IMR-90 (cell line): ENCODE data around the gene RASSF7. TPM values are rescaled to one million over a fixed set of nuclear protein-coding genes. Genes with fewer than 3 reads are reported as not detected.

Experiments used
- ATAC-seq: fragments of 200-7000 bp; cut with Tn5 transposase; 2 replicates; pipeline ENCODE4 v1.9.1; 2020; ENCODE audit warnings: low read depth, mild to moderate bottlenecking, moderate library complexity
- BruUV-seq: library from RNA; stranded (reverse); fragments of 400-500 nt; replicated peaks from 2 replicates; lab custom pipeline; 2021; lab: Mats Ljungman, UMichigan
- CTCF ChIA-PET: fragments of 300-600 bp; formaldehyde crosslinking; extraction: SDS; loops from one replicate; lab custom pipeline; 2021; ENCODE audit warnings: antibody characterized with exemption; lab: Yijun Ruan, JAX
- POLR2A ChIA-PET: fragments of 300-600 bp; sonication (Branson Sonifier 250); formaldehyde crosslinking; loops from one replicate; lab custom pipeline; 2022; ENCODE audit warnings: antibody characterized with exemption; ENCODE audit not compliant: unreplicated experiment; lab: Charles Lee
- DNase-seq: peaks from one replicate; pipeline ENCODE4 v3.0.0; 2013
- H2AFZ ChIP-seq: replicated peaks from 2 replicates; pipeline ENCODE3; 2013; ENCODE audit warnings: low read length, mild to moderate bottlenecking; ENCODE audit not compliant: poor library complexity
- H2AK5ac ChIP-seq: 2 replicates; pipeline ENCODE4 v1.6.1; 2013; ENCODE audit warnings: low read depth, low read length, inconsistent platforms
- H2AK9ac ChIP-seq: replicated peaks from 2 replicates; pipeline ENCODE3; 2013; ENCODE audit warnings: mild to moderate bottlenecking, low read depth, low read length, moderate library complexity; ENCODE audit not compliant: poor library complexity
- H2BK120ac ChIP-seq: 2 replicates; pipeline ENCODE4 v1.6.1; 2013; ENCODE audit warnings: low read depth, low read length, inconsistent platforms
- H2BK15ac ChIP-seq: 3 replicates; pipeline ENCODE4 v1.6.1; 2013; ENCODE audit warnings: low read depth, low read length, inconsistent platforms
- H2BK20ac ChIP-seq: 2 replicates; pipeline ENCODE4 v1.6.1; 2013; ENCODE audit warnings: low read depth, mild to moderate bottlenecking, inconsistent platforms, low read length, moderate library complexity
- H2BK5ac ChIP-seq: 2 replicates; pipeline ENCODE4 v1.6.1; 2013; ENCODE audit warnings: mild to moderate bottlenecking, low read depth, low read length, inconsistent platforms; ENCODE audit not compliant: poor library complexity, severe bottlenecking
- H3K14ac ChIP-seq: replicated peaks from 2 replicates; pipeline ENCODE4 v1.6.1; 2013; ENCODE audit warnings: low read depth, low read length, inconsistent platforms
- H3K18ac ChIP-seq: 2 replicates; pipeline ENCODE4 v1.6.1; 2013; ENCODE audit warnings: low read depth, low read length, control low read depth
- H3K23ac ChIP-seq: 2 replicates; pipeline ENCODE4 v1.6.1; 2013; ENCODE audit warnings: low read depth, low read length, inconsistent platforms
- H3K27ac ChIP-seq: 2 replicates; pipeline ENCODE4 v1.5.1; 2013; ENCODE audit warnings: mild to moderate bottlenecking, control low read depth, low read length; ENCODE audit not compliant: insufficient read depth
- H3K27me3 ChIP-seq: 2 replicates; pipeline ENCODE4 v1.6.1; 2013; ENCODE audit warnings: low read length; ENCODE audit not compliant: control insufficient read depth, insufficient read depth
- H3K36me3 ChIP-seq: 2 replicates; pipeline ENCODE4 v1.6.1; 2013; ENCODE audit warnings: low read length, mixed read lengths; ENCODE audit not compliant: control insufficient read depth, insufficient read depth
- H3K4ac ChIP-seq: 2 replicates; pipeline ENCODE4 v1.6.1; 2013; ENCODE audit warnings: low read depth, low read length, inconsistent platforms
- H3K4me1 ChIP-seq: 2 replicates; pipeline ENCODE4 v1.6.1; 2013; ENCODE audit warnings: low read length, mixed read lengths; ENCODE audit not compliant: control insufficient read depth, insufficient read depth
- H3K4me2 ChIP-seq: 2 replicates; pipeline ENCODE4 v1.6.1; 2013; ENCODE audit warnings: low read depth, mild to moderate bottlenecking, control low read depth, low read length, moderate library complexity
- H3K4me3 ChIP-seq: 2 replicates; pipeline ENCODE4 v1.5.1; 2013; ENCODE audit warnings: low read depth, mild to moderate bottlenecking, control low read depth, low read length, moderate library complexity; ENCODE audit not compliant: insufficient read depth
- H3K56ac ChIP-seq: 2 replicates; pipeline ENCODE4 v1.6.1; 2013; ENCODE audit warnings: low read length, inconsistent platforms; ENCODE audit not compliant: insufficient read depth; ENCODE audit errors: extremely low read depth
- H3K79me1 ChIP-seq, 2 experiments: 2 replicates each; pipeline ENCODE4 v1.6.1; 2013; ENCODE audit warnings: low read length in 2 of 2, inconsistent platforms in 1 of 2, low read depth in 1 of 2
- H3K9ac ChIP-seq: 2 replicates; pipeline ENCODE4 v1.6.1; 2013; ENCODE audit warnings: low read depth, low read length, control low read depth
- H3K9me1 ChIP-seq: 2 replicates; pipeline ENCODE4 v1.6.1; 2013; ENCODE audit warnings: low read length, inconsistent platforms; ENCODE audit not compliant: insufficient read depth
- H3K9me3 ChIP-seq: 2 replicates; pipeline ENCODE4 v1.6.1; 2013; ENCODE audit warnings: low read length; ENCODE audit not compliant: control insufficient read depth, insufficient read depth
- H4K20me1 ChIP-seq: 2 replicates; pipeline ENCODE4 v1.6.1; 2013; ENCODE audit warnings: low read length, inconsistent platforms; ENCODE audit not compliant: insufficient read depth
- H4K5ac ChIP-seq: 2 replicates; pipeline ENCODE4 v1.6.1; 2013; ENCODE audit warnings: mild to moderate bottlenecking, low read depth, low read length, control low read depth
- H4K8ac ChIP-seq, 2 experiments: 2 replicates each; pipeline ENCODE4 v1.6.1; 2013; ENCODE audit warnings: low read depth in 2 of 2, low read length in 2 of 2, control low read depth in 1 of 2, inconsistent platforms in 1 of 2
- H4K91ac ChIP-seq: 2 replicates; pipeline ENCODE4 v1.6.1; 2013; ENCODE audit warnings: low read depth, low read length, inconsistent platforms; ENCODE audit not compliant: insufficient read depth
- BHLHE40 ChIP-seq: fragments of 150-350 bp; IDR thresholded peaks from 2 replicates; pipeline ENCODE4 v1.6.1; 2016; ENCODE audit warnings: mild to moderate bottlenecking, low read depth, low read length
- FOS ChIP-seq: fragments of 150-350 bp; IDR thresholded peaks from 2 replicates; pipeline ENCODE4 v1.6.1; 2016; ENCODE audit warnings: low read depth, low read length
- MAFK ChIP-seq: IDR thresholded peaks from 2 replicates; pipeline ENCODE4 v1.6.1; 2012; ENCODE audit warnings: low read depth, low read length, improper control_type of control experiment
- MXI1 ChIP-seq: IDR thresholded peaks from 2 replicates; pipeline ENCODE4 v1.6.1; 2012; ENCODE audit warnings: low read depth, mild to moderate bottlenecking, low read length, moderate library complexity, borderline replicate concordance
- NFE2L2 ChIP-seq: fragments of 150-350 bp; IDR thresholded peaks from 2 replicates; pipeline ENCODE4 v1.6.1; 2016; ENCODE audit warnings: low read depth, mild to moderate bottlenecking, low read length
- POLR2A ChIP-seq: IDR thresholded peaks from 2 replicates; pipeline ENCODE4 v1.6.1; 2012; ENCODE audit warnings: mild to moderate bottlenecking, low read depth, low read length
- RAD21 ChIP-seq: IDR thresholded peaks from 2 replicates; pipeline ENCODE4 v1.6.1; 2012; ENCODE audit warnings: low read length, improper control_type of control experiment
- RCOR1 ChIP-seq: IDR thresholded peaks from 2 replicates; pipeline ENCODE4 v1.6.1; 2012; ENCODE audit warnings: mild to moderate bottlenecking, low read length, improper control_type of control experiment; ENCODE audit not compliant: insufficient replicate concordance
- RFX5 ChIP-seq: IDR thresholded peaks from 2 replicates; pipeline ENCODE4 v1.8.0; 2012; ENCODE audit warnings: low read depth, mild to moderate bottlenecking, low read length, moderate library complexity
- SMC3 ChIP-seq: fragments of 150-350 bp; IDR thresholded peaks from 2 replicates; pipeline ENCODE4 v1.6.1; 2016; ENCODE audit warnings: low read depth, mild to moderate bottlenecking, antibody characterized with exemption, low read length, moderate library complexity
- WGBS, 2 experiments: methylation state at CpG; one replicate each; pipeline versions ENCODE4 v1.1.5 to v1.1.7; 2013; ENCODE audit warnings: missing lambda C conversion rate in 2 of 2; ENCODE audit not compliant: insufficient read length in 1 of 2; ENCODE audit errors: extremely low coverage in 2 of 2; 5-methylcytosine and 5-hydroxymethylcytosine counted together
- dilution Hi-C: fragments of 300-500 bp; cut with HindIII; formaldehyde crosslinking; loops from one replicate; pipeline ENCODE4 v1.14.3; 2018; ENCODE audit warnings: low sequenced_read_pairs; ENCODE audit not compliant: unreplicated experiment
- in situ Hi-C: fragments of 300-500 bp; cut with MboI; formaldehyde crosslinking; loops from 3 replicates; pipeline ENCODE4 v1.14.3; 2019; ENCODE audit warnings: low sequenced_read_pairs, inconsistent platforms, mixed read lengths
- intact Hi-C: fragments of 100-400 bp; cut with micrococcal nuclease; formaldehyde crosslinking; loops from 2 replicates; pipeline ENCODE4 v1.10.0; 2022
- polyA plus RNA-seq, 3 experiments: library from polyadenylated mRNA; depleted of rRNA; stranded (reverse); fragments of >200 nt; gene quantifications; 2 replicates each; pipeline ENCODE4 v1.2.3, GENCODE V29; 2012; ENCODE audit warnings: low replicate concordance in 1 of 3
- total RNA-seq: library from RNA; depleted of rRNA; stranded (reverse); fragments of >200 nt; gene quantifications from 2 replicates; pipeline ENCODE4 v1.2.3, GENCODE V29; 2012
- TF ChIP-seq, protein P1 (sequence below): fragments of 150-350 bp; IDR thresholded peaks from 2 replicates; pipeline ENCODE4 v1.6.1; 2017; ENCODE audit warnings: mild to moderate bottlenecking, antibody characterized with exemption, low read length, low read depth

RASSF7 gene
- total and polyA plus RNA-seq, 2 of the 4 experiments (the other 2 are of a cell fraction), result 6.8 to 18.5 TPM

DNA sequence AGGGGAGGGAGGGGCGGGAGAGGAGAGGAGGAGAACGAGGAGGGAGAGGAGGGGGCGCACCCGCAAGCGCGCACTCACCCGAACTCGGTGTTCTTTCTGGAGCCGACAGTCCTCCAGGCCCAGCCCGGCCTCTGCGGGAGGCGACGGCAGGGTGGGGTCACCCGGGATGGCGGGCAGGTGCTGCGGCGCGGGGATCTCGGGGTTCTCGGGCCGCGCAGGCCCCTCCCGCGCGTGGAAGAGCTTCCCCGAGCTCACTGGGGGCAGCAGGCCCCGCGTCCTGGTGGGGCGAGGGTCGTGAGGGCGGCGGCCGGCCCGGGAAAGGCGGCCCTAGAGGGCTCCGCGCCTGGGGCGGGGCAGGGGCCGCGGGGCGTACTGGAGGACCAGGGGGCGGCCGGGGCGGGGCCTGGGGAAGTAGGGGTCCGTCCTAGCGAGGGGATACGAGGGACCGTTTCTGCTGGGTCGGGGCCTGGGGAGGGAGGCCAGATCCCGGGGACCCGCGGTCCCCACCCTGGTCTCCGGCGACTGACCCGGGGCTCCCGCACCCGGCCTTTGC is 5.5 kb upstream of the RASSF7 start:
- no peak for ATAC-seq
- intact Hi-C loops, result loop anchor here (10.0 kb wide), 1 partner anchor 169 kb away; no protein-coding TSS in a partner anchor
- H3K4me3 ChIP-seq, result no peak overlapping the region

More for the DNA sequence above, 5.5 kb upstream of the RASSF7 start:
- in situ Hi-C loops, result no loop called here
- Histone ChIP-seq H4K91ac (no peak overlapping the region), H3K9me1 (no peaks in the 10 kb centered on the region), H4K8ac (no peak overlapping the region), H3K56ac (no peak overlapping the region), H3K9ac (no peak overlapping the region), H2AK9ac (no peak overlapping the region), H3K27ac (no peak overlapping the region), H3K4ac (no peak overlapping the region), H3K14ac (no peak overlapping the region), H3K36me3 (peaks cover 2% of the 10 kb centered on the region; the same call in 1 of the 2 replicates), H2AK5ac (no peak overlapping the region; the same call in 1 of the 2 replicates), H2AFZ (peak overlapping the region; percentile 43), H2BK5ac (no peak overlapping the region), H2BK120ac (no peak overlapping the region), H2BK15ac (no peak overlapping the region), H3K79me1 (no peaks in the 10 kb centered on the region; a peak in 1 of 4 replicates), H2BK20ac (no peak overlapping the region), H3K18ac (no peak overlapping the region), H3K4me1 (peaks cover 6% of the 10 kb centered on the region), H3K27me3 (peaks cover 57% of the 10 kb centered on the region), H3K23ac (no peak overlapping the region), H4K5ac (no peak overlapping the region), H4K20me1 (peaks cover 6% of the 10 kb centered on the region; the same call in 1 of the 2 replicates), H3K4me2 (peak overlapping the region; percentile 79), H3K9me3 (no peaks in the 10 kb centered on the region)
- CTCF ChIA-PET, result interaction anchor here (0.5 to 1.3 kb wide), 2 partner anchors 8 to 253 kb away, joined by 3 read pairs; no protein-coding TSS in a partner anchor
- POLR2A ChIA-PET, result no interaction called here
- no peak for TF ChIP-seq RFX5
- TF ChIP-seq MXI1, result no peak
- TF ChIP-seq POLR2A, result no peak
- TF ChIP-seq SMC3, result no peak
- no peak for TF ChIP-seq MAFK
- TF ChIP-seq RCOR1, result no peak
- TF ChIP-seq, protein P1, sequence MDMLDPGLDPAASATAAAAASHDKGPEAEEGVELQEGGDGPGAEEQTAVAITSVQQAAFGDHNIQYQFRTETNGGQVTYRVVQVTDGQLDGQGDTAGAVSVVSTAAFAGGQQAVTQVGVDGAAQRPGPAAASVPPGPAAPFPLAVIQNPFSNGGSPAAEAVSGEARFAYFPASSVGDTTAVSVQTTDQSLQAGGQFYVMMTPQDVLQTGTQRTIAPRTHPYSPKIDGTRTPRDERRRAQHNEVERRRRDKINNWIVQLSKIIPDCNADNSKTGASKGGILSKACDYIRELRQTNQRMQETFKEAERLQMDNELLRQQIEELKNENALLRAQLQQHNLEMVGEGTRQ, result no peak
- TF ChIP-seq RAD21, result no peak
- no peak for TF ChIP-seq BHLHE40
- TF ChIP-seq FOS, result no peak
- TF ChIP-seq NFE2L2, result no peak
- dilution Hi-C loops, result no loop called here
- no TSS peak for BruUV-seq
- no peak for DNase-seq
- WGBS, 2 experiments, result 0% methylated on average over 13 of the region's 57 CpGs; no CpG with 5 or more reads in 1 of the 2 experiments
